Hematopoietic multipotent progenitor cell treated with erythropoietin and hydrocortisone succinate and interleukin-3 and kit ligand, for 8 days (in vitro differentiated cells): ENCODE measurements around the gene DHRS4.
"Not testable (repeated sequence)": the region's sequence is repeated elsewhere in the genome, so short reads cannot be mapped to it uniquely, and the experiment has no call there.

Source experiments
- DNase-seq: peaks from one replicate; pipeline ENCODE4 v3.0.0-alpha.2; 2015

DHRS4 gene

DNA sequence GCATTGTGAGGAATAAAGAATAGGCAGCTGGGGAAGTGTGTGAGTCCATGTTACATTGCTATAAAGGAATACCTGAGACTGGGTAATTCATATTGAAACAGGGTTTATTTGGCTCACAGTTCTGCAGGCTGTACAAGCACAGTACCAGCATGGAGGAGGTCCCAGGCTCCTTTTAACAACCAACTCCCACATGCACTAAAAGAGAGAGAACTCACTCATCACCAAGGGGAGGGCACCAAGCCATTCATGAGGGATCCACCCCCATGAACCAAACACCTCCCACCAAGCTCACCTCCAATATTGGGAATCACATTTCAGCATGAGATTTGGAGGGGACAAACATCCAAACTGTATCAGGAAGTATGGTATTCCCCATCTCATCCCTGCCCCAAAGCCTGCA lies 11.9 kb upstream of the DHRS4 start:
- no peak for DNase-seq

DNA sequence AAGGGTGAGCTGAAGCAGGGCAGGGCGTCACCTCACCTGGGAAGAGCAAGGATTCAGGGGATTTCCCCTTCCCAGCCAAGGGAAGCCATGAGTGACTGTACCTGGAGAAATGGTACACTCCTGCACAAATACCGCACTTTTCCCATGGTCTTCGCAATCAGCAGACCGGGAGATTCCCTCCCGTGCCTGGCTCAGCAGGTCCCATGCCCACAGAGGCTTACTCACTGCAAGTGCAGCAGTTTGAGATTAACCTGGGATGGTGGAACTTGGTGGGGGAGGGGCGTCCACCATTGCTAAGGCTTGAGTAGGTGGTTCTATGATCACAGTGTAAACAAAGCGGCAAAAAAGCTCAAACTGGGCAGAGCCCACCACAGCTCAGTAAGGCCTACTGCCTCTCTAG lies 11.0 kb upstream of the DHRS4 start:
- DNase-seq: no peak

GRCh38 chr14:23949069-23949468 lies 4.5 kb upstream of the DHRS4 start:
- not testable (repeated sequence) for DNase-seq

DNA sequence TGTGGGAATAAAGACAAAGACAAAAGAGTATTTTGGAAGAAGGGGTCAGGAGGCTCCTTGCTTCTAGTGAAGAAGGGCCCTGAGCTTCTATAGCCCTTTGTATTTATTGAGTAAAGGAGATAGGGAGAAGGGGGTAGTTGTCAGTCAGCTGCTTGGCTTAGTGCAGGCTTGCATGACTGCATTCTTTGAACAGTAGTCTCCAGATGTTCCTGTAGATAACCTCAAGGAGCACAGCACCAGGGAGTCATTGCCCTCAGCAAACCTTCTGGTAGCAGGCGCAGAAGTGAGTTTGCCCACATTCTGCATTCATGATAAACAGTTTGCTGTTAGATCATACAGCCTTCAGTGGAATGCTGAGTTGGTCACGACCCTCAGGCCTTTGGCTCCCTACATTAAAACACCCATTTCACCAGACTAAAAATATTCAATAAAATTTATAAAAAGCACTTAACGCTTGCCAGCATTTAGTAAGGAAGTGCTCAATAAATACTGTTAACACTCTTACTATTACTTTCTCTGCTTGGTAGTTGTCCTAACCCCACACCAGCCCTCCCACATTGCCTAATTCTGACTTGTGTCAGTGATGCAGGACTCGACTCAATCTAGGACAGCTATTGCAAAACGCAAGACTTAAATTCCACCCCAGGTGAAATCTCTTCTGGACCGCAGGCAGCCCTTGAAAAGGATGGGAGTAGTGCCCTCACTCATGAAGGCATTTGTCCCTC lies 3.0 kb upstream of the DHRS4 start:
- peak; percentile 62 for DNase-seq

- not testable (repeated sequence) for DNase-seq
These were observed 2.5 kb upstream of the DHRS4 start for GRCh38 chr14:23951136-23951466.

- no peak for DNase-seq
These were observed 1.9 kb upstream of the DHRS4 start for GRCh38 chr14:23951590-23952201.

DNA sequence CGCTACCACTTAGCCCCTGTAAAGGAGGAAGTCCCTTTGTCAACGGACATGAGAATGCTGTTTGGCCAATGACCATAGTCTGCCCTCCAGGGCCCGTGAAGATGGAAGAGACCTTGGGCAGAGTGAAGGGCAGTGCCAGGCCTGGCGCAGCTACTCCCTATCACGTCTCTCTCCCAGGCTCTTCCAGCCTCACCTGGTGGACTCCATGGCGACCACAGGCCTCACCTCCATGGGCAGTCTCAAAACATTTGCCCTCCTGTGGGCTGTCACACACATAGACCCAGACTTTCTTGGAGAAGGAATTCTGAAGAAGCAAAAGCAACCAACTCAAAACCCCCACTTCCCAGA lies 480 bp upstream of the DHRS4 start:
- DNase-seq: not testable (repeated sequence)

DNA sequence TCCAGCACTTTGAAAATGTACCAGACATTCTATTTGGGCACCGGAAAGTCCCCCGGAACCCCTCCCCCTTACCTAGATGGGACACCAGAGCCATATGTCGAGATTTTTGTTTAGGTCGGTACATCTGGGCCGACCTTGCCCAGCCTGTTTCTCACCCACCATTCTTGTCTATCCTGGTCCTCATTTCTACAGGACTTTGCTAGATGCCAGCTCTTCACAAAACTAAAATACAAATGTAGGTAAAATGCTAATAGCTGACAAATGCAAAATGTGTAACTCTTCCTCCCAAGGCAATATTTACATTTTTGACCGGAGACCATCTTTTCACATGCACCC lies 677 bp downstream of the DHRS4 start:
- DNase-seq: not testable (repeated sequence)

- not testable (repeated sequence) for DNase-seq
These were observed 1.4 kb downstream of the DHRS4 start for GRCh38 chr14:23954965-23955364.

DNA sequence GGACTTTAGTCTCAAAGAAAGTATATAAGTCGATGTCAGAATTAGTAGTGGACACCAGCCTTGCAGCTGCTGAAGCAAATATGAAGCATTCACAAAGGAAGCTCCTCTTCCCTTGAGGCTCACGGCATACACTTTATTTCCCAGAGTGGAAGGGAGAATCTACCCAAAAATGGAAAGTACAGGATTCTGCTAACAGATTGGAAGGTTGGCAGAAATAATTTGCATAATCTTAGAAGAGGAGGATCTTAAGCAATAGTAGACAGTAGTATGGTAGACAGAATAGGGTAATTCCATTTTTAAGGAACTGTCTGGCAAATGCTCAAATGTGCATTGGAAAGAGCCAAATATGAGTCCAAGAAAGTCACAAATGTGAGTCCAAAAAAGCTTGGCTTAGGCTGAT lies 2.2 kb downstream of the DHRS4 start:
- DNase-seq: not testable (repeated sequence)

DNA sequence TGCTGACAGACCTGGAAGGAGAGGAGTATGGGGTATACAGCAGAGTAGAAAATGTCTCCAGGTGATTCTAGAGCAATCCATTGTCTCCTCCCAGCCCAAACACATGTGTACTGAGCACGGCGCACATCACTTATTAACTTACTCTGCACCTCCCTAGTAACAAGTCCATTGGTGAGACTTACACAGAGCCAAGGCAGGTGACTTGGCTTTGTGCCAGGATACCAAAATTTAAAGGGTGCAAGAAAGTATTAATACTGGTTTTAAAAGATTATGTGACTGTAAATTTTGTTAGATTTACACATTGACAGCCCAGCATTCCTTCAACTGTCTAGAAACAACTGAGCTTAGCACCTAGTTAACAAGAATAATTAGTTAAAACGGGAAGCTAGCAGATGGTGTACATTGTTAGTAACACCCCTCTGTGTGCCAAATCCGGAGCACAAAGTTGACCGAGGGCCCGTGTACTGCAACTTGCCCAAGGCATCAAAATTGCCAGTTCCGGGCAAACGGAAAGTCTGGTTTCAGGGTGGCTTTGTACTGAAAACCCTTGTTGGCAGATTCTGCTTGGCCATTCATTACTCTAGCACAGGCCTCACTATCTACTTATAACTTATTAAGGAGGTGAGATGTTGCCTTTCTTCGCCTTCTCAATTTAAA lies 4.5 kb downstream of the DHRS4 start:
- DNase-seq: not testable (repeated sequence)

DNA sequence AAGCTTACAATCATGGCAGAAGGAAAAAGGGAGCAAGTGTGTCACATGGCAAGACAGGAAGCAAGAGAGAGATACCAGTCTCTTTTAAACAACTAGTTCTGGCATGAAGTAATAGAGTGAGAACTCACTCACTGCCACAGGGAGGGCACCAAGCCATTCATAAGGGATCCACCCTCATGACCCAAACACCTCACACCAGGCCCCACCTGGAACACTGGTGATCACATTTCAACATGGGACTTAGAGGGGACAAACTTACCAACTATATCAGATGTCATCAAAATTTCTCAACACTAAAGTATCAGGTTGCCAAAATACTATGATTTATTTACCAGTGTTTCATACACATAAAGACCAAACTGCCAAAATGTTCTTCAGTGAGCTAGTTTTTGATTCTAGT lies 7.3 kb downstream of the DHRS4 start:
- DNase-seq: not testable (repeated sequence)

DNA sequence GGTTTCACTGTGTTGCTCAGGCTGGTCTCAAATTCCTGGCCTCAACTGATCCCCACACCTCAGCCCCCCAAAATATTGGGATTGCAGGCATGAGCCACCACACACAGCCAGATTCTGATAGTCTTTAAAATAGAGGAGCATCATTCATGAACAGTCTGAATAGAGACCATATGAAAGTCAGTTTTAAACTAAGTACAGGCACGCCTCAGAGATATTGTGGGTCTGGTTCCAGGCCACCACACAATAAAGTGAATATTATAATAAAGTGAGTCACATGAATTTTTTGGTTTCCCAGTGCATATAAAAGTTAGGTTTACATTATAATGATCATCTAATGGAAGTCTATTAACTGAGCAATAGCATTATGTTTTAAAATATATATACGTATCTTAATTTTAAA lies 8.1 kb downstream of the DHRS4 start:
- not testable (repeated sequence) for DNase-seq

DNA sequence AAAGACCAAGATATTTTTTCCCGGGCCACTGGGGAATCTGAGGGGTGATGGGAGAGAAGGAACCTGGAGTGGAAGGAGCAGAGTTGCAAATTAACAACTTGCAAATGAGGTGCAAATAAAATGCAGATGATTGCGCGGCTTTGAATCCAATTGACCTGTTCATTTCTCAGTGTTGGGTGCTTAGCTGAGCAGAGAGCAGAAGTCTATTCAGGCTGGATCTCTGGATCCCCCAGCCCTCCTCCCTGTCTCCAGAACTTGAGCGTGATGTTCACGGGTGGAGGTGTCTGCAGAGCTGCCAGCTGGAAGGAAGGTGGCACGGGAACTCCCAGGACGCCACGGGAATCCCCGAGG lies 15.5 kb downstream of the DHRS4 start:
- DNase-seq: not testable (repeated sequence)

- peak; percentile 26 for DNase-seq
These were observed 16.1 kb downstream of the DHRS4 start for GRCh38 chr14:23969481-23970282.

DNA sequence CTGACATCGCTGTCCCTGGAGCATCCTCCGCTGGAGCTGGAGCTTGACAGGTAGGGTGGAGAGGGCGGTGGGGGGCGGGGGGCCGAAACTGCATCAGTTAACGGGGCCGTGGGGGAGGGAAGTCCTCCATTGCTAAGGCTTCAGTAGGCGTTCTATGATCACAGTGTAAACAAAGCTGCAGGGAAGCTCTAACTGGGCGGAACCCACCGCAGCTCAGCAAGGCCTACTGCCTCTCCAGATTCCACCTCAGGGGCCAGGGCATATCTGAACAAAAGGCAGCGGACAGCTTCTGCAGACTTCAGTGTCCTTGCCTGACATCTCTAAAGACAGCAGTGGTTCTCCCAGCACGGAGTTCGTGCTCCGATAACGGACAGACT lies 16.7 kb downstream of the DHRS4 start:
- DNase-seq: not testable (repeated sequence)

- not testable (repeated sequence) for DNase-seq
These were observed 19.6 kb downstream of the DHRS4 start for GRCh38 chr14:23973178-23973577.

GRCh38 chr14:23974041-23974440 lies 20.5 kb downstream of the DHRS4 start:
- DNase-seq: not testable (repeated sequence)

GRCh38 chr14:23977208-23977607 lies 23.6 kb downstream of the DHRS4 start:
- peak; percentile 40 for DNase-seq

GRCh38 chr14:23981951-23982813 lies 28.6 kb downstream of the DHRS4 start:
- DNase-seq: not testable (repeated sequence)

DNA sequence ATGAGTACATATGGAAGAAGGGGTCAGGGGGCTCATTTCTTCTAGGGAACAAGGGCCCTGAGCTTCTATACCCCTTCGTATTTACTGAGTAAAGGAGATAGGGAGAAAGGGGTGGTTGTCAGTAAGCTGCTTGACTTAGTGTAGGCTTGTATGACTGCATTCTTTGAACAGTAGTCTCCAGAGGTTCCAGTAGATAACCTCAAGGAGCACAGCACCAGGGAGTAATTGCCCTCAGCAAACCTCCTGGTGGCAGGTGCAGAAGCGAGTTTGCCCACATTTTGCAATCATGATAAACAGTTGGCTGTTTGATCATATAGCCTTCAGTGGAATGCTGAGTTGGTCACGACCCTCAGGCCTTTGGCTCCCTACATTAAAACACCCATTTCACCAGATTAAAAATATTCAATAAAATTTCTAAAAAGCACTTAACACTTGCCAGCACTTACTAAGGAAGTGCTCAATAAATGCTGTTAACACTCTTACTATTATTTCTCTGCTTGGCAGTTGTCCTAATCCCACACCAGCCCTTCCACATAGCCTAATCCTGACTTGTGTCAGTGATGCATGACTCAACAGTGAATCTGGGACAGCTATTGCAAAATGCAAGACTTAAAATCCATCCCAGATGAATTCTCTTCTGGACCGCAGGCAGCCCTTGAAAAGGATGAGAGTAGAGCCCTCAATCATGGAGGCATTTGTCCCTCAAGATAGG lies 31.5 kb downstream of the DHRS4 start:
- DNase-seq: no peak

GRCh38 chr14:23988223-23988606 lies 34.6 kb downstream of the DHRS4 start:
- not testable (repeated sequence) for DNase-seq
